ENCODE measurements around the gene UBAC1.
"Not testable (repeated sequence)": the region's sequence is repeated elsewhere in the genome, so short reads cannot be mapped to it uniquely, and the experiment has no call there.

The UBAC1 gene

GRCh38 chr9:135933114-135933513, 28.1 kb downstream of the UBAC1 start:
- DNase-seq, result no peak

GRCh38 chr9:135932656-135933055, 28.5 kb downstream of the UBAC1 start:
- DNase-seq, result no peak

- no peak for DNase-seq
Observed at GRCh38 chr9:135931349-135931820, 29.8 kb downstream of the UBAC1 start.

GRCh38 chr9:135930446-135931345, 30.5 kb downstream of the UBAC1 start:
- no peak for DNase-seq

GRCh38 chr9:135929656-135930445, 31.3 kb downstream of the UBAC1 start:
- no peak for DNase-seq

- DNase-seq, result no peak
Observed at GRCh38 chr9:135928731-135929655, 32.2 kb downstream of the UBAC1 start.

GRCh38 chr9:135928074-135928730, 33.0 kb downstream of the UBAC1 start:
- no peak for DNase-seq

GRCh38 chr9:135927195-135928013, 33.8 kb downstream of the UBAC1 start:
- no peak for DNase-seq

GRCh38 chr9:135926402-135927194, 34.6 kb downstream of the UBAC1 start:
- no peak for DNase-seq

- peak; percentile 31 for DNase-seq
Observed at GRCh38 chr9:135925496-135926133, 35.6 kb downstream of the UBAC1 start.

- no peak for DNase-seq
Observed at GRCh38 chr9:135924628-135925338, 36.4 kb downstream of the UBAC1 start.

- DNase-seq, result no peak
Observed at GRCh38 chr9:135923508-135923907, 37.7 kb downstream of the UBAC1 start.

- no peak for DNase-seq
Observed at GRCh38 chr9:135921749-135922310, 39.3 kb downstream of the UBAC1 start.

- no peak for DNase-seq
Observed at GRCh38 chr9:135920973-135921585, 40.1 kb downstream of the UBAC1 start.

- DNase-seq, result no peak
Observed at GRCh38 chr9:135920256-135920930, 40.8 kb downstream of the UBAC1 start.

- no peak for DNase-seq
Observed at GRCh38 chr9:135919318-135919890, 41.8 kb downstream of the UBAC1 start.

GRCh38 chr9:135916227-135916626, 44.9 kb downstream of the UBAC1 start:
- DNase-seq, result not testable (repeated sequence)
